Brain microvascular endothelial cell (primary cell): ENCODE data around the gene HAND1.

Source experiments
- DNase-seq: peaks from one replicate; pipeline ENCODE4 v3.0.0-alpha.2; 2020
- H3K27ac ChIP-seq: fragments of 250-450 bp; sonication (Bioruptor Pico); 2 replicates; pipeline ENCODE4 v1.5.1; 2020; ENCODE audit warnings: mild to moderate bottlenecking, moderate library complexity
- H3K27me3 ChIP-seq: fragments of 250-450 bp; sonication (Bioruptor Pico); replicated peaks from 2 replicates; pipeline ENCODE4 v1.5.1; 2020; ENCODE audit warnings: mild to moderate bottlenecking
- H3K36me3 ChIP-seq: fragments of 250-450 bp; sonication (Bioruptor Pico); replicated peaks from 2 replicates; pipeline ENCODE4 v1.5.1; 2020; ENCODE audit warnings: mild to moderate bottlenecking
- H3K4me3 ChIP-seq: 2 replicates; pipeline ENCODE4 v1.5.1; 2011; ENCODE audit warnings: low read depth, mild to moderate bottlenecking, control low read depth, low read length, moderate library complexity
- CTCF ChIP-seq: IDR thresholded peaks from 2 replicates; pipeline ENCODE4 v1.5.1; 2011; ENCODE audit warnings: low read depth, mild to moderate bottlenecking, moderate library complexity, low read length, control low read depth, inconsistent platforms; ENCODE audit errors: missing control alignments
- in situ Hi-C: cut with HindIII; loops from 2 replicates; pipeline ENCODE4 v1.10.0; 2017; ENCODE audit warnings: low sequenced_read_pairs, low pct_ligation_motif_present

HAND1 gene

GRCh38 chr5:154523104-154523503 is 45.1 kb upstream of the HAND1 start:
- Histone ChIP-seq H3K4me3 (no peak overlapping the region), H3K27ac (no peak overlapping the region), H3K36me3 (no peaks in the 10 kb centered on the region), H3K27me3 (peaks cover 18% of the 10 kb centered on the region)
- no peak for TF ChIP-seq CTCF
- no peak for DNase-seq
- in situ Hi-C loops, result no loop called here

GRCh38 chr5:154522284-154522683 is 44.3 kb upstream of the HAND1 start:
- H3K27ac ChIP-seq, result no peak overlapping the region
- TF ChIP-seq CTCF, result no peak
- H3K27me3 ChIP-seq, result peaks cover 18% of the 10 kb centered on the region
- no peaks in the 10 kb centered on the region for H3K36me3 ChIP-seq
- no peak for DNase-seq
- in situ Hi-C loops, result no loop called here
- no peak overlapping the region for H3K4me3 ChIP-seq

- Histone ChIP-seq H3K4me3 (no peak overlapping the region), H3K27ac (no peak overlapping the region), H3K27me3 (peaks cover 18% of the 10 kb centered on the region), H3K36me3 (no peaks in the 10 kb centered on the region)
- no peak for TF ChIP-seq CTCF
- in situ Hi-C loops, result no loop called here
- DNase-seq, result no peak
These were observed 43.7 kb upstream of the HAND1 start for GRCh38 chr5:154521756-154522155.

- in situ Hi-C loops, result no loop called here
- no peak overlapping the region for H3K4me3 ChIP-seq
- peaks cover 18% of the 10 kb centered on the region for H3K27me3 ChIP-seq
- no peaks in the 10 kb centered on the region for H3K36me3 ChIP-seq
- no peak for DNase-seq
- TF ChIP-seq CTCF, result peak; percentile 87
- H3K27ac ChIP-seq, result no peak overlapping the region
These were observed 42.9 kb upstream of the HAND1 start for GRCh38 chr5:154520861-154521453.

GRCh38 chr5:154519359-154519758 is 41.3 kb upstream of the HAND1 start:
- in situ Hi-C loops, result no loop called here
- H3K27me3 ChIP-seq, result peaks cover 20% of the 10 kb centered on the region
- peak; percentile 58 for DNase-seq
- H3K4me3 ChIP-seq, result no peak overlapping the region
- no peak overlapping the region for H3K27ac ChIP-seq
- H3K36me3 ChIP-seq, result no peaks in the 10 kb centered on the region
- TF ChIP-seq CTCF, result no peak

- no peak for TF ChIP-seq CTCF
- Histone ChIP-seq H3K27ac (no peak overlapping the region), H3K27me3 (peaks cover 24% of the 10 kb centered on the region), H3K36me3 (no peaks in the 10 kb centered on the region), H3K4me3 (no peak overlapping the region)
- in situ Hi-C loops, result no loop called here
- no peak for DNase-seq
These were observed 40.4 kb upstream of the HAND1 start for GRCh38 chr5:154518438-154518867.
